ENCODE data around the gene CCDC150. TPM values are rescaled to one million over a fixed set of nuclear protein-coding genes. Genes with fewer than 3 reads are reported as not detected.
A peak's percentile ranks its signal among the peaks of the same experiment; 100 is the strongest.
"Not testable (repeated sequence)": the region's sequence is repeated elsewhere in the genome, so short reads cannot be mapped to it uniquely, and the experiment has no call there.

Gene CCDC150
- total RNA-seq, 1 donor from 2014 or later, result 2.2 TPM

DNA sequence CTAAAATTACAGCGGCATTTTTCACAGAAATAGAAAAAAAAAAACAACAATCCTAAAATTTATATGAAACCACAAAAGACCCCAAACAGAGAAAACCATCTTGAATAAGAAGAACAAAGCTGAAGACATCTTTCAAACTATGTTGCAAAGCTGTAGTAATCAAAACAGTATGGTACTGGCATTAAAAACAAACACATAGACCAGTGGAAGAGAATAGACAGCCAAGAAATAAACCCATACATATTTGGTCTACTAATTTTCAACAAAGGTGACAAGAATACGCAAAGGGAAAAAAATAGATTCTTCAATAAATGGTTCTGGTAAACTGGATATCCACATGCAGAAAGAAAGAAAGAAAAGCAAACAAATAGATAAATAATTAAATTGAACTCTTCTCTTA, 9.0 kb upstream of the CCDC150 start:
- ATAC-seq (no peak), DNase-seq (ENCODE audit: low spot score) (no peak)

DNA sequence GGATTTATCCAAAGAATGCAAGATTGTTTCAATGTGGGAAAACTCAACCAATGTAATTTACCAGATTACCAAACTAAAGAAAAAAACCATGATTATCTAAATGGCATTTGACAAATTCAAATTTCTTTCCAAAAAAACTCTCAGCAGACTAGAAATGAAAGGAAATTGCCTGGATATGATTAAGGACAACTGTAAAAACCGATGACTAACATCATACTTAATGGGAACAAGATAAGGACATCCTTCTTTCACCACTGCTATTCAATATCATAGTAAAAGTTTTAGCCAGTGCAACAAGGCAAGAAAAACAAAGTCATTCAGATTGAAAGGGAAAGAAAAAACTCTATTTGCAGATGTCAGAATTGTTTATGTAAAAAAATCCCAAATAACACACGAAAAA, 4.4 kb upstream of the CCDC150 start:
- ATAC-seq (no peak), DNase-seq (ENCODE audit: low spot score) (no peak)

DNA sequence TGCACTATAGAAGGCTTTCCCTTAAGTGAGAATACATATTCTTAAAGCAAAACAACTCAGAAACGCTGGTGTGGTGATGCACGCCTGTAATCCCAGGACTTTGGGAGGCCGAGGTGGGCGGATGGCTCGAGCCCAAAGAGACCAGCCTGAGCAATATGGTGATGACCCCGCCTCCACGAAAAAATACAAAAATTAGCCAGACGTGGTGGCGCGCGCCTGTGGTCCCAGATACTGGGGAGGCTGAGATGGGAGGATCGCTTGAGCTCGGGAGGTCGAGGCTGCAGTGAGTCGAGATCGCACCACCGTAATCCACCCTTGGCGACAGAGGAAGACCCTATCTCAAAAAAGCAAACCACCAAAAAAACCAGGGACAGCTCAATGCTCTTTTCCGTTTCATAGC, 750 bp upstream of the CCDC150 start:
- ATAC-seq (no peak), DNase-seq (ENCODE audit: low spot score) (no peak)

DNA sequence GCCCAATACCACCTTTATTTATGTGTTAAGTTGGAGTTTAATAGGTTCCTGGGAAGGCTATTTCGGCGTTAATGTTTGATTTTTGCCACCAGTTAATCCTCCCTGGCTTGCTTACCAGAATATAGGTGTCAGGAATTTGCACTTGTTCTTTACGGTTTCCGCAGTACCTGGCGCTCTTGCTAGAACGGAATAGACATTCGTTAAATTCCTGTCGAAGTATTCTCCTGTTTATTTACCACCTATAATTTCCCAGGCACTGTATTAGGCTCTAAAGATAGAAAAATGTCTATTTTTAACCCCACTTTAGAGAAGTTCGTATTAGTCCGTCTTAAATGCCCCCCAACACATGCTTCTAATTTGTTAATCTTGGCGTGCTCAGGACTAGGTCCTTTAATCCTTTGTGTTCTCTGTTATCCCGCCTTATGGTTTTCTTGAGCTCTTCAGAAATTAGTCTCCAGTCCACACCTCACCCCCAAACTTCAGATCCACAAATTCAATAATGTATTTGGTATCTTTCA, 575 bp downstream of the CCDC150 start:
- DNase-seq (ENCODE audit: low spot score), result no peak
- ATAC-seq, result no peak

DNA sequence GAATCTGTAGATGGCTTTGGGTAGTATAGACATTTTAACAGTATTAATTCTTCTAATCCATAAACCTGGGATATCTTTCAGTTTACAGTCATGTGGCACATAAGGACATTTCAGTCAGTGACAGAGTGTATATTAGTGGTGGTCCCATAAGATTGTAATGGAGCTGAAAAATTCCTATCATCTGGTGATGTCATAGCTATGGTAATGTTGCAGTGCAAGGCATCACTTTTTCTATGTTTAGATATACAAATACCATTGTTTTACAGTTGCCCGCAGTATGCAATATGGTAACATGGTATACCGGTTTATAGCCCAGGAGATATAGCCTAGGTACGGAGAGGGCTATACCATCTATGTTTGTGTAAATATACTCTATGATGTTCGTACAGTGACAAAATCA, 9.7 kb downstream of the CCDC150 start:
- ATAC-seq, result no peak
- no peak for DNase-seq (ENCODE audit: low spot score)

GRCh38 chr2:196651387-196652094, 12.0 kb downstream of the CCDC150 start:
- ATAC-seq, result no peak

DNA sequence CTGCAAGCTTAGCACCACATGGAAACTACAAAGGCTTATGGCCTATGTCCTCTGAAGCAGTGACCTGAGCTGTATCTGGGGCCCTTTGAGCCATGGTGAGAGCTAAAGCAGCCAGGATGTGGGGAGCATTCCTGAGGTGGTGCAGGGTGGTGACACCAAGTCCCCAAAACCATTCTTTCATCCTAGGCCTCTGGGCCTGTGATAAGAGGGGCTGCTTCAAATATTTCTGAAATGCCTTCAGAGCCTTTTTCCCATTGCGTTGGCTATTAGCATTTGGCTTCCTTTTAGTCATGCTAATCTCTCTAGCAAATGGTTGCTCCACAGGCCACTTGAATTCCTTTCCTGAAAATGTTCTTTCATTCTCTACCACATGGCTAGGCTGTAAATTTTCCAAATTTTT, 13.4 kb downstream of the CCDC150 start:
- no peak for ATAC-seq

More at GRCh38 chr2:196651387-196652094, 12.0 kb downstream of the CCDC150 start:
- no peak for DNase-seq (ENCODE audit: low spot score)

GRCh38 chr2:196653843-196654242, 14.3 kb downstream of the CCDC150 start:
- ATAC-seq (no peak), DNase-seq (ENCODE audit: low spot score) (no peak)

More for the DNA sequence above, 13.4 kb downstream of the CCDC150 start:
- no peak for DNase-seq (ENCODE audit: low spot score)

DNA sequence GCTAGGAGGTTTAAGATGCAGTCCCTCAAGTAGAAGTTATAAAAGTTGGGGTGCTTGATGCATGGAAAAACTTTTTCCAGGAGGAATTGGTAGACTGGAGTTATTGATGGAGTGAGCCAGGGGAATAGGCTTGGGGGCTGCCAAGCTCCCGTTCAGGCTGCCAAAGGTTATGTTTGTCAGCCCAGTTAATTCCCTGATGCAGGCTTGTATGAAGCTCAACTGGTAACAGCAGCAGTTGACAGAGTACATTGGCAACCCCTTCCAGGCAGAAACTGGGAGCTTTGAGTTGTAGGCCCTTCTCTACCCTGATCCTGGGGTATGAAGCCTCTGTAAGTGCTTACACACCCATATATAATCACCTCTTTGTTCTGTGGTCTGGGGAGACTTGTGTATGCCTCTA, 16.2 kb downstream of the CCDC150 start:
- ATAC-seq (peak; percentile 48), DNase-seq (ENCODE audit: low spot score) (no peak)

- no peak for ATAC-seq
- no peak for DNase-seq (ENCODE audit: low spot score)
Observed at GRCh38 chr2:196657333-196657732, 17.8 kb downstream of the CCDC150 start.

- ATAC-seq (no peak), DNase-seq (ENCODE audit: low spot score) (no peak)
Observed at GRCh38 chr2:196659844-196660243, 20.3 kb downstream of the CCDC150 start.

DNA sequence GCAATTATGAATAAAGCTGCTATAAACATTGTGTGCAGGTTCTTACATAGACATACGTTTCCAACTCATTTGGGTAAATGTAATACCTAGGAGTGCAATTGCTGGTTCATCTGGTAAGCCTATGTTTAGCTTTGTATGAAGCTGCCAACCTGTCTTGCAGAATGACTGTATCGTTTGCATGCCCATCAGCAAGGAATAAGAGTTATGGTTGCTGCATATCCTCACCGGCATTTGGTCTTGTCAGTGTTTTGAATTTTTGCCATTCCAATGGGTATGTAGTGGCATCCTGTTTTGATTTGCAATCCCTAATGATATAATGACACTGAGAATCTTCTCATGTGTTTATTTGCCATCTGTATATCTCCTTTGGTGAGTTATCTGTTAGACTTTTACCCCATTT, 20.7 kb downstream of the CCDC150 start:
- no peak for ATAC-seq
- no peak for DNase-seq (ENCODE audit: low spot score)

- ATAC-seq (no peak), DNase-seq (ENCODE audit: low spot score) (no peak)
Observed at GRCh38 chr2:196670342-196670741, 30.8 kb downstream of the CCDC150 start.

GRCh38 chr2:196675963-196676362, 36.4 kb downstream of the CCDC150 start:
- DNase-seq (ENCODE audit: low spot score) (no peak), ATAC-seq (no peak)

DNA sequence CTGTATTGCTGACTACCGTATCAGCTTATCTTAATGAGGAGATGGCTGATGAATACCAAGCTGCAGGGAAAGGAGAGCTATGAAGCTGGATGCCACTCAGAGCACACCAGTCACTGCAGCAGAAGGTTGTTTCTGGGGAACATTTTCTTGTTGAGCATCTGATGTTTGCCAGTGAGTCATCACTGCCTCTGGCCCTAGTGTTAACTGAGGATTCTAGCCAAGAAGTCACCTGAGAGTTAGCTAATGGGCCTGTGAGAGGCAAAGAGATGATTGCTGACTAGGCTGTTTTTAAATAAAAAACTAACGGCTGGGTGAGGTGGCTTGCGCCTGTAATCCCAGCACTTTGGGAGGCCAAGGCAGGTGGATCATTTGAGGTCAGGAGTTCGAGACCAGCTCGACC, 37.9 kb downstream of the CCDC150 start:
- DNase-seq (ENCODE audit: low spot score), result no peak
- no peak for ATAC-seq

- DNase-seq (ENCODE audit: low spot score) (no peak), ATAC-seq (no peak)
Observed at GRCh38 chr2:196679368-196679767, 39.9 kb downstream of the CCDC150 start.

DNA sequence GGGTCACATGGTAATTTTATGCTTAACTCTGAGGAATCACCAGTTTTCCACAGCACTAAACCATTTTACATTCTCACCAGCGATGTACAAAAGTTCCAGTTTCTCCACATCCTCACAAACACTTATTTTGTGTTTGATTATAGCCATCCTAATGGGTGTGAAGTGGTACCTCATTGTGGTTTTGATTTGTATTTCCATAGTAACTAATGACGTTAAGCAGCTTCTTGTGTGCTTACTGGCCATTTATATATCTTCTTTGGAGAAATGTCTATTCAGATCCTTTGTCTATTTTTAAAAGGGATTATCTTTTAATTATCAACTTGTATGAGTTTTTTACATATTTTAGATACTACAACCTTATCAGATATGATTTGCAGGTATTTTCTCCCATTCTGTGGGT, 42.0 kb downstream of the CCDC150 start:
- no peak for ATAC-seq
- DNase-seq (ENCODE audit: low spot score), result no peak

DNA sequence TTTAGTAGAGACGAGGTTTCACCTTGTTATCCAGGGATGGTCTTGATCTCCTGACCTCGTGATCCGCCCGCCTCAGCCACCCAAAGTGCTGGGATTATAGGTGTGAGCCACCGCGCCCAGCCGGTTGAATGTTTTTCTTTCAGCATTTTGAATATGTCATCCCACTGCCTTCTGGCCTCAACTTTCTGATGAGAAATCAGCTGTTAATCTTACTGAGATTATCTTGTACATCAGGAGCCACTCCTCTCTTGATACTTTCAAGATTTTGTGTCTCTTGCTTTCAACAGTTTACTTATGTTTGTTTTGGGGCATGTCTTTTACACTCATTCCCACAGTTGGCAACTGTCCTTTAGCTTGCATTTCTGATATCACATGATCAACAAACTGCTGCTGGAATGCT, 46.3 kb downstream of the CCDC150 start:
- DNase-seq (ENCODE audit: low spot score) (no peak), ATAC-seq (no peak)

- DNase-seq (ENCODE audit: low spot score); ATAC-seq: not testable (repeated sequence)
Observed at GRCh38 chr2:196686737-196687136, 47.2 kb downstream of the CCDC150 start.

- ATAC-seq (no peak), DNase-seq (ENCODE audit: low spot score) (no peak)
Observed at GRCh38 chr2:196696423-196697079, 57.0 kb downstream of the CCDC150 start.

- ATAC-seq, result no peak
- no peak for DNase-seq (ENCODE audit: low spot score)
Observed at GRCh38 chr2:196697825-196698224, 58.3 kb downstream of the CCDC150 start.

DNA sequence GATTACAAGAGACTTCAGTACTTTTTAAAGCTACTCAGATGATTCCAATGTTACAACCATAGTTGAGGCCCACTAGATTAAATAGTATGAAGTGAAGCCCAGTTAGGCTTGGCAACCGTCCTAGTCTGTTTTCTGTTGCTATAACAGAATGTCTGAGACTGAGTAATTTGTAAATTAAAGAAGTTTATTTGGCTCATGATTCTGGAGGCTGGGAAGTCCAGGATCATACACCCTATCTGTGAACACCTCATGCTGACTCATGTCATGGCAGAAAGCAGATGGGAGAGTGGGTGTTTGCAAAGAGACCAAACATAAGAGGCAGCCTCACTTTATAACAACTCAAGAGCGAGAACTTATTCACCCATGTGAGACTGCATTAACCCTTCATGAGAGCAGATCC, 63.1 kb downstream of the CCDC150 start:
- ATAC-seq, result no peak
- no peak for DNase-seq (ENCODE audit: low spot score)
